Measurements from ENCODE around the gene GOT1. TPM values are rescaled to one million over a fixed set of nuclear protein-coding genes. Genes with fewer than 3 reads are reported as not detected.
A peak's percentile ranks its signal among the peaks of the same experiment; 100 is the strongest.

The GOT1 gene
- total and polyA plus RNA-seq, 2 of the 8 experiments (the other 6 are each of a cell fraction or from before 2014, with no cell fraction given) = 16.7 to 47.0 TPM

- no peaks in the 10 kb centered on the region for H3K79me1 ChIP-seq (ENCODE audit: low read depth, low read length)
- H3K56ac ChIP-seq (replicated peaks; ENCODE audit: insufficient read length, low read depth, low read length) = no peak overlapping the region
- no peak overlapping the region for H2BK12ac ChIP-seq (ENCODE audit: low read depth, low read length)
- H3K14ac ChIP-seq (ENCODE audit: insufficient read length) = no peak overlapping the region
- no peak overlapping the region for H2BK120ac ChIP-seq (replicated peaks; ENCODE audit: low read depth, low read length)
- H3K27ac ChIP-seq (ENCODE audit: low read depth, low read length) = no peak overlapping the region
- H4K91ac ChIP-seq (replicated peaks; ENCODE audit: insufficient read length, low read length) = no peak overlapping the region
- no peak overlapping the region for H3K23ac ChIP-seq (ENCODE audit: insufficient read length)
- H4K5ac ChIP-seq (ENCODE audit: insufficient read length, low read depth, low read length) = no peak overlapping the region
- no peaks in the 10 kb centered on the region for H3K9me3 ChIP-seq (ENCODE audit: insufficient read depth in 2 of 2, low read depth in 1 of 2, low read length in 1 of 2)
- H4K8ac ChIP-seq (ENCODE audit: extremely low read depth, insufficient read depth, low read length) = no peak overlapping the region; the same call in 1 of the 2 replicates
- CTCF ChIA-PET (ENCODE audit: partially characterized antibody) = interaction anchor here (0.8 to 2.2 kb wide), 3 partner anchors 18 to 93 kb away, joined by 3 to 8 read pairs (median 3); no protein-coding TSS in a partner anchor
- H3K79me2 ChIP-seq (ENCODE audit: control insufficient read depth in 1 of 2, insufficient read depth in 2 of 2, low read length in 2 of 2) = no peaks in the 10 kb centered on the region
- H2BK20ac ChIP-seq (ENCODE audit: low read length) = no peak overlapping the region
- H3K18ac ChIP-seq (ENCODE audit: extremely low read depth, low read length) = no peak overlapping the region
- no peak overlapping the region for H2BK15ac ChIP-seq (ENCODE audit: low read length)
- no peak overlapping the region for H3K4me3 ChIP-seq (ENCODE audit: extremely low read depth in 1 of 4, insufficient read depth in 2 of 4, low read depth in 3 of 4, low read length in 4 of 4)
- DNase-seq (ENCODE audit: low read depth in 1 of 2, low spot score in 2 of 2) (no peak), FAIRE-seq (no peak)
- WGBS, 2 experiments (ENCODE audit: extremely low coverage in 1 of 2, insufficient coverage in 1 of 2, insufficient read length in 1 of 2, insufficient replicate concordance in 2 of 2, low coverage in 1 of 2, low lambda C conversion rate in 2 of 2, missing lambda C conversion rate in 1 of 2) = 89% methylated on average over 14 of the region's 14 CpGs; no CpG with 5 or more reads in 1 of the 2 experiments
- H2AFZ ChIP-seq (ENCODE audit: low read length) = 0 out of 2 replicates have a peak overlapping the region, but pooled peaks have one; percentile 64
- no peaks in the 10 kb centered on the region for H3K23me2 ChIP-seq (ENCODE audit: low read depth, low read length)
- no peaks in the 10 kb centered on the region for H3K27me3 ChIP-seq (replicated peaks in 1 of 4; ENCODE audit: control insufficient read depth in 3 of 4, extremely low read depth in 1 of 4, insufficient read depth in 3 of 4, low read length in 3 of 4)
- H3K4ac ChIP-seq (replicated peaks; ENCODE audit: insufficient read length, low read depth, low read length) = no peak overlapping the region
- H2BK5ac ChIP-seq (ENCODE audit: low read depth, low read length) = no peak overlapping the region
- no peaks in the 10 kb centered on the region for H3K36me3 ChIP-seq (ENCODE audit: control insufficient read depth in 2 of 4, insufficient read depth in 4 of 4, low read length in 3 of 4)
- no peak overlapping the region for H3K4me2 ChIP-seq (ENCODE audit: insufficient read depth in 1 of 2, low read depth in 2 of 2, low read length in 2 of 2)
- no peaks in the 10 kb centered on the region for H4K20me1 ChIP-seq (replicated peaks in 1 of 2; ENCODE audit: control insufficient read depth in 1 of 2, insufficient read depth in 2 of 2, low read length in 2 of 2)
- no peaks in the 10 kb centered on the region for H3K4me1 ChIP-seq (replicated peaks in 1 of 4; ENCODE audit: control insufficient read depth in 3 of 4, insufficient read depth in 4 of 4, low read length in 3 of 4)
- TF ChIP-seq BRCA1 (IDR thresholded peaks at IDR 0.05; ENCODE audit: low read depth, low read length) (no peak), CHD1 (IDR thresholded peaks at IDR 0.05; ENCODE audit: low read depth, low read length) (no peak), POU5F1 (IDR thresholded peaks at IDR 0.05; ENCODE audit: low read depth, low read length) (no peak), POLR2A (IDR thresholded peaks at IDR 0.05; ENCODE audit: control extremely low read depth in 1 of 2, low read depth in 2 of 2, low read length in 2 of 2) (no peak), TAF7 (optimal IDR thresholded peaks at IDR 0.05; ENCODE audit: borderline replicate concordance, low read depth, low read length) (no peak), CBX5 (IDR thresholded peaks at IDR 0.05; ENCODE audit: low read depth, low read length) (no peak)
- H2AK5ac ChIP-seq (ENCODE audit: low read depth, low read length) = no peak overlapping the region
- H3K9ac ChIP-seq (replicated peaks in 1 of 4; ENCODE audit: extremely low read depth in 1 of 4, low read depth in 3 of 4, low read length in 3 of 4) = no peak overlapping the region
- POLR2A ChIA-PET (ENCODE audit: partially characterized antibody) = interaction anchor here (1.3 kb wide), 1 partner anchor 15 kb away, joined by 5 read pairs; no protein-coding TSS in a partner anchor
Measured at GRCh38 chr10:99467236-99467999, 37.0 kb upstream of the GOT1 start.

Measured in H1 (cell line).